Neutrophil (primary cell): ENCODE data around the gene HYAL1.
"Not testable (repeated sequence)": the region's sequence is repeated elsewhere in the genome, so short reads cannot be mapped to it uniquely, and the experiment has no call there.

Experiments used
- H3K27ac ChIP-seq: fragments of 200-600 bp; sonication (generic); 2 replicates; pipeline ENCODE4 v1.5.1; 2016; ENCODE audit warnings: mild to moderate bottlenecking, moderate library complexity
- H3K27me3 ChIP-seq: fragments of 200-600 bp; sonication (generic); 2 replicates; pipeline ENCODE4 v1.6.0; 2016; ENCODE audit warnings: mild to moderate bottlenecking
- H3K36me3 ChIP-seq: fragments of 200-600 bp; sonication (generic); 2 replicates; pipeline ENCODE4 v1.5.1; 2017
- H3K4me1 ChIP-seq, 2 experiments: fragments of 200-600 bp in 1 of 2; sonication (generic) in 1 of 2; 1 replicate in 1 of 2; 2 replicates in 1 of 2; pipeline versions ENCODE4 v1.5.1 to v1.6.1; 2013 to 2016; ENCODE audit warnings: low read depth in 1 of 2, low read length in 1 of 2, mild to moderate bottlenecking in 1 of 2, moderate library complexity in 1 of 2; ENCODE audit not compliant: control insufficient read depth in 1 of 2, insufficient read depth in 1 of 2
- H3K4me3 ChIP-seq, 2 experiments: fragments of 200-600 bp in 1 of 2; sonication (generic) in 1 of 2; 1 replicate in 1 of 2; 2 replicates in 1 of 2; pipeline ENCODE4 v1.5.1; 2013 to 2016; ENCODE audit warnings: low read depth in 1 of 2, low read length in 1 of 2, mild to moderate bottlenecking in 1 of 2, moderate library complexity in 1 of 2
- H3K9me3 ChIP-seq: fragments of 200-600 bp; sonication (generic); 2 replicates; pipeline ENCODE4 v1.5.1; 2016
- TF ChIP-seq, protein P1 (sequence below): fragments of 200-600 bp; sonication (generic); IDR thresholded peaks from 2 replicates; pipeline ENCODE4 v1.5.1; 2016; ENCODE audit warnings: antibody characterized with exemption

Gene HYAL1

DNA sequence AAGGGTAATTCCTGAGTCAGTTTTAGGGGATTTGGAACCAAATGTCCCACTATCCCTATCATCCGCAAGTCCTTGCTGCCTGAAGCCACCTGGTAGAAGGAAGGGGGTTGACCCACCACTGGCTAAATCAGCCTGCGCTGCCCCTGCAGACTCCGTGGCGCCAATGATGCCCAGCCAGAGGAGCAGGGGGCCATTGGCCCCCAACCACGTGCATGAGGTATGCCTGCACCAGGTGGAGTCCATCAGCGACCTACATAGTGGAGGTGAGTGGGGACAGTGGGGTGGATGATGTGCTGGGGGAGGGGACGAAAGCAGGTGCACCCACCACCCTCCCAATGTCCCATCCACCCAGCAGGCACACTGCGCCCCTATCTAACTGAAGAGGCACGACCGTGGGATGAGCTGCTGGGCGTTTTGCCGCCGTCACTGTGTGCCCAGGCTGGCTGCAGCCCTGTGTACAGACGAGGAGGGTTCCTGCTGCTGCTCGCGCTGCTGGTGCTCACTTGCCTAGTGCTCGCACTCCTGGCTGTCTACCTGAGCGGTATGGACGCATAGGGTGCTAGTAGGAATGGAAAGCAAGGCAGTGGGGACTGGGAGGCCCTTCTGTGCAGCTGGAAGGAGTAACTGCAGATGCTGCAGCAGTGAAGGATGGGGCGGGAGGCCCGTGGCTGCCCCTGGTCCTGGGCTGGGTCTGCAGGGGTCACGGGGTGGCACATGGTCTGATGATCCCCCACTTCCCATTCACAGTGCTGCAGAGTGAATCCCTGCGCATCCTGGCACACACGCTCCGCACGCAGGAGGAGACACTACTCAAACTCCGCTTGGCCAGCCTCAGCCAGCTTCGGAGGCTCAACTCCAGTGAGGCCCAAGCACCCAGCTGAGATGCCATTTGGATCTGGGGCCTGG, 16.8 kb downstream of the HYAL1 start:
- TF ChIP-seq, protein P1, sequence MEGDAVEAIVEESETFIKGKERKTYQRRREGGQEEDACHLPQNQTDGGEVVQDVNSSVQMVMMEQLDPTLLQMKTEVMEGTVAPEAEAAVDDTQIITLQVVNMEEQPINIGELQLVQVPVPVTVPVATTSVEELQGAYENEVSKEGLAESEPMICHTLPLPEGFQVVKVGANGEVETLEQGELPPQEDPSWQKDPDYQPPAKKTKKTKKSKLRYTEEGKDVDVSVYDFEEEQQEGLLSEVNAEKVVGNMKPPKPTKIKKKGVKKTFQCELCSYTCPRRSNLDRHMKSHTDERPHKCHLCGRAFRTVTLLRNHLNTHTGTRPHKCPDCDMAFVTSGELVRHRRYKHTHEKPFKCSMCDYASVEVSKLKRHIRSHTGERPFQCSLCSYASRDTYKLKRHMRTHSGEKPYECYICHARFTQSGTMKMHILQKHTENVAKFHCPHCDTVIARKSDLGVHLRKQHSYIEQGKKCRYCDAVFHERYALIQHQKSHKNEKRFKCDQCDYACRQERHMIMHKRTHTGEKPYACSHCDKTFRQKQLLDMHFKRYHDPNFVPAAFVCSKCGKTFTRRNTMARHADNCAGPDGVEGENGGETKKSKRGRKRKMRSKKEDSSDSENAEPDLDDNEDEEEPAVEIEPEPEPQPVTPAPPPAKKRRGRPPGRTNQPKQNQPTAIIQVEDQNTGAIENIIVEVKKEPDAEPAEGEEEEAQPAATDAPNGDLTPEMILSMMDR, result no peak
- peaks cover 4% of the 10 kb centered on the region in 2 experiments for H3K4me1 ChIP-seq
- no peaks in the 10 kb centered on the region for H3K9me3 ChIP-seq
- no peaks in the 10 kb centered on the region for H3K27me3 ChIP-seq
- peaks cover 12% of the 10 kb centered on the region for H3K36me3 ChIP-seq
- H3K27ac ChIP-seq, result no peak overlapping the region
- H3K4me3 ChIP-seq, result no peak overlapping the region

DNA sequence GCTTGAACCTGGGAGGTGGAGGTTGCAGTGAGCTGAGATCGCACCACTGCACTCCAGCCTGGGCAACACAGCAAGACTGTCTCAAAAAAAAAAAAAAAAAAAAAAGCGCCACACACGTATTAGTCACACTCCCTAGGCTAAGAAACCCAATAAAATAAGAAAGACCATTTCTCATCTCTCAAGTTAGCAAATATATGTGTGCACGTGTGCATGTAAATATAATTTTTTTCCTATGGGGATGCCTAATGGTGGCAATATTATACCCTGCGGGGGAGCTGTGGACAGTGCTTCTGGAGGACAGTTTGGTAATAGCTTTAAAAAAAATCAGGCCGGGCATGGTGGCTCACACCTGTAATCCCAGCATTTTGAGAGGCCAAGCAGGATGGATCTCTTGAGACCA, 19.3 kb downstream of the HYAL1 start:
- H3K4me3 ChIP-seq, H3K9me3 ChIP-seq, H3K4me1 ChIP-seq, H3K27me3 ChIP-seq, H3K27ac ChIP-seq: not testable (repeated sequence)
- peaks cover 12% of the 10 kb centered on the region for H3K36me3 ChIP-seq

DNA sequence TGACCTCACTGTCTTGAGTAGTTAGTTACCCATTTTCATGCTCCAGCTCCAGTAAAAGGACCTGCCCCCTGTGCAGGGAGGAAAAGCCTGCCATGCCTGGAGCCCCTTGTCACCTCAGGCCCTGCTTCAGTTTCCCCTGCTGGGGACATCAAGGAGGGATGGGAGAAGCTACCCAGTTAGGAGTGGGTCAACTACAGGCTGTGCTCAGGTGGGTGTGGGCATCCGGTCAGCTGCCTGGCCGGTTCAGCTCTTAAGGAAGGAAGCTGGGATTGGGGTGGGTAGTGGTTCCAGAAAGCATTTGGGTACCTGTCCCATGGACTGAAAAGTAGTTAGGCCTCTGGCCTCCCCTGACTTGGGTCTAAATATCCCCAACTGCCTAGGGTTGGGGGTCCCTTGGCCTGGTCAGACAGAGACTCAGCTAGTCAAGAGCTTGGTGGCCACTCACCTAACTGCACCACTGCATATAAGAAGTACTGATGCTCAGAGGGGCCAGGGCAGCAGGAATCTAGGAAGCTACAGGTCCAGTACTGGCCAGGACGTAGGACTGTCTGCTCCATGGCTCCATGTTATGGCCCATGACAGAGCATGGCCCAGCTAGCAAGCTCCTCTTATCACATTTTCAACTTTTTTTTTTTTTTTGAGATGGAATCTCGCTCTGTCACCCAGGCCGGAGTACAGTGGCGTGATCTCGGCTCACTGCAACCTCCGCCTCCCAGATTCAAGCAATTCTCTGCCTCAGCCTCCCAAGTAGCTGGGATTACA, 23.9 kb downstream of the HYAL1 start:
- Histone ChIP-seq H3K4me3 (no peak overlapping the region), H3K27ac (no peak overlapping the region), H3K9me3 (no peaks in the 10 kb centered on the region), H3K27me3 (peaks cover 48% of the 10 kb centered on the region), H3K4me1 (peaks cover 7 to 19% of the 10 kb centered on the region in 2 experiments), H3K36me3 (no peaks in the 10 kb centered on the region)
- TF ChIP-seq, protein P1, result no peak

DNA sequence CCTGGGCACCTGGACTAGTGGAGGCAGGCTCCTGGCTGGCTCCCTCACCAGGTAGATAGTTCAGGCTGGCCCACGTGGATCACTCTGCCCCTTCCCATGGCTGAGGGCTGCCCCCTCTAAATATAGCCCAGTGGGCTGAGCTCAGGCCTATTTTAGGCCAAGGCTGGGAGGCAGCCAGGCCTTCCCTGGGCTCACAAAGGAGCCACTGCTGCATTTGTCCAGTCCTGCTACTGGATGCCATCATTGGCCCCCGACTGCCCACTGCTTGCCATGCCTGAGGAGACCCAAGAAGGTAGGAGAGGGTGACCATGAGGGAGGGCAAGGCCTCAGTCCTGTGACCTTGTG, 24.5 kb downstream of the HYAL1 start, which contains the start of gene LSMEM2:
Gene LSMEM2, plus strand, starts transcription at position 208 of the 345 bp plus-strand sequence. Its CDS starts 27 bp downstream, at position 235.
- TF ChIP-seq, protein P1, result no peak
- peaks cover 54% of the 10 kb centered on the region for H3K27me3 ChIP-seq
- no peak within 1 kb of the TSS for H3K4me3 ChIP-seq
- H3K4me1 ChIP-seq, result peaks cover 12 to 25% of the 10 kb centered on the region in 2 experiments
- no peaks in the 10 kb centered on the region for H3K9me3 ChIP-seq
- H3K36me3 ChIP-seq, result no peaks in the 10 kb centered on the region
- no peak within 1 kb of the TSS for H3K27ac ChIP-seq

DNA sequence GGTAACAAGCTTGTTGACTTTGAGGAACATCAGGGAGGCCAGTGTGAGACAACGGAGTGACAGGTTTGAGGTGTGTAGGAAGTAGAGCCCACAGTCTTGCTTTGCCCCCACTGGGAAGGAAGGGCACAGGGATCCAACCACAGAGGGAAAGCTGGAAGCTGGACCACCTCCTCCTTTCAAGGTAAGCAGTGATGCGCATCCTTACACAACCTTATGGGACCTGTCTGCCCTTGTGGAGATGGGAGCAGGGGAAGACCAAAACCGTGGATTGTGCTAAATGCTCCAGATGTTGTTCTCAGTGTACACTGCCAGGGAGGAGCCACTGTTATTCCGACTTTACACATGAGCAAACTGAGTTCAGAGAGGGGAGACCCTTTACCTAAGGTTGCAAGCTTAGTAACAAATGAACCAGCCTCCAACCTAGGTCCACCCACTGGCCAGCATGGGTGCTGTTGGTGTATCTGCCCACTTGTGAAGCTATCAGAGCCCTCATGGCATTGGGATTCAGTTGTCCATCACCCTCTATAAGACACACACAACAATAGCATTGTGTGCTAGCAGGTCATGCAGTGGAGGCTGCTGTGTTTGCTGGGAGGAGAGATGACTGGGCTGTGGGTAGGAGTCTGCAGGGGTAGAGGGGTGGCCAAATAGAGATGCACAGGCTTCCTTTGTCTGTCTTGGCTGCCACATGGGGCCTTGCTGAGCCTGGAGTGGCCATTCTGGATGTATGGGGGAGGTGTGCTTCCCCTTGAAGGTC, 25.1 kb downstream of the HYAL1 start:
- no peak overlapping the region for H3K4me3 ChIP-seq
- TF ChIP-seq, protein P1, result no peak
- H3K9me3 ChIP-seq, result no peaks in the 10 kb centered on the region
- H3K27me3 ChIP-seq, result peaks cover 59% of the 10 kb centered on the region
- H3K36me3 ChIP-seq, result no peaks in the 10 kb centered on the region
- H3K27ac ChIP-seq, result no peak overlapping the region
- peaks cover 18 to 30% of the 10 kb centered on the region in 2 experiments for H3K4me1 ChIP-seq
